ENCODE measurements around the gene ABCC11.

DNA sequence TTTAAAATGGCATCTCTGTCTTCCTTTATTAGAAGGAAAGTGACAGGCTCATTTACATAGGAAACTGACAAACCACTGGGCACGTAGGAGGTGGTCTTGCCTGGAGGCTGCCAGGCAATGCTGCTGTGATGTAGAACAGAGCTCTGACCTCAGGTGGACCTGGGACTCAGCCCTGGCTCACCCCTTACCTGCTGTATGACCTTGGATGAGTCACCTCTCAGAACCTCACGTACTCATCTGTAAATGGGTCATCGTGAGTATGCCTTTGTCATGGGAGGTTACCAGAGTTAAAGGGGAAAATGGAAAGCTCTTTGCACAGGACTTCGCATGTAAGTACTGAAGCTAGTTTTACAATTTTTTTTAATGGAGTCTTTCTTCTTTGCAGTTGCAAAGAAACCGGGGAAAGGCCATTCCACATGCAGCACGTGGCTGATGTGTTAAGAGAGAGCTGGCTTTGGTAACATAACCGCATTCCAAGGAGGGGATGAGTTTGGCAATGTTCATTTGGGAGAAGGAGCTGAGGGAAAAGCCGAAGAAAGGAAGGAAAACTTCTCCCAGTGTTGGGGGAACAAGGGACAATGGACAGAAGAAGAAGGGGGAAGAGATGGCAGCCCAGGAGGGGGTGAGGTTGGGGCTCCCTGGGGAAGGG, 40.6 kb downstream of the ABCC11 start:
- TF ChIP-seq POLR2AphosphoS5 (IDR thresholded peaks at IDR 0.05; ENCODE audit: borderline replicate concordance, low read depth, low read length) (no peak), FOXP2 (optimal IDR thresholded peaks at IDR 0.05; ENCODE audit: control extremely low read depth, extremely low read length, insufficient read depth) (no peak), EZH2 (IDR thresholded peaks at IDR 0.05) (no peak)
